NB4 (cell line): Measurements from ENCODE around the gene TBXAS1.

Source experiments
- POLR2A ChIP-seq: IDR thresholded peaks from 2 replicates; pipeline ENCODE4 v1.6.1; 2011; ENCODE audit warnings: mild to moderate bottlenecking; ENCODE audit not compliant: insufficient read length; ENCODE audit errors: extremely low read depth
- TF ChIP-seq, protein P1 (sequence below): IDR thresholded peaks from one replicate; pipeline ENCODE4 v1.5.1; 2012; ENCODE audit warnings: low read depth, low read length

DNA sequence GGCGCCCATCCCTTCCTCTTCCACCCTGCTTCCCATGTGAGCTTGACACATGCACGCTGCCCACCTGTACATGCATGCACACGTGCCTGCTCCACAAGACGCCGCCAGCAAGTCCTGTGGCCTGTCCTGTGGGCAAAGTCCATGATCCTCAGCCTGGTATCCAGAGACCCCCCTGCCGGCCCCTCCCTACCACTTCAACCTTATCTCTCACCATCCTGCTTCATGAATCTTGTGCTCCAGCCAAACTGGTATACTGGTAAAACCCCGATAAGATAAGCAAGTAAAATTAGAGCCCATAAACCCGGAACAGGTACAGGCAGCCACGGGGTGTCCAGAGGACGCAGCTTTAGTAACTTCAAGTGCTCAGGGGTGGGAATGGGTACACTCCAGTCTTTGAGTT, 11.8 kb upstream of the TBXAS1 start:
- TF ChIP-seq, protein P1, sequence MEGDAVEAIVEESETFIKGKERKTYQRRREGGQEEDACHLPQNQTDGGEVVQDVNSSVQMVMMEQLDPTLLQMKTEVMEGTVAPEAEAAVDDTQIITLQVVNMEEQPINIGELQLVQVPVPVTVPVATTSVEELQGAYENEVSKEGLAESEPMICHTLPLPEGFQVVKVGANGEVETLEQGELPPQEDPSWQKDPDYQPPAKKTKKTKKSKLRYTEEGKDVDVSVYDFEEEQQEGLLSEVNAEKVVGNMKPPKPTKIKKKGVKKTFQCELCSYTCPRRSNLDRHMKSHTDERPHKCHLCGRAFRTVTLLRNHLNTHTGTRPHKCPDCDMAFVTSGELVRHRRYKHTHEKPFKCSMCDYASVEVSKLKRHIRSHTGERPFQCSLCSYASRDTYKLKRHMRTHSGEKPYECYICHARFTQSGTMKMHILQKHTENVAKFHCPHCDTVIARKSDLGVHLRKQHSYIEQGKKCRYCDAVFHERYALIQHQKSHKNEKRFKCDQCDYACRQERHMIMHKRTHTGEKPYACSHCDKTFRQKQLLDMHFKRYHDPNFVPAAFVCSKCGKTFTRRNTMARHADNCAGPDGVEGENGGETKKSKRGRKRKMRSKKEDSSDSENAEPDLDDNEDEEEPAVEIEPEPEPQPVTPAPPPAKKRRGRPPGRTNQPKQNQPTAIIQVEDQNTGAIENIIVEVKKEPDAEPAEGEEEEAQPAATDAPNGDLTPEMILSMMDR: no peak
- TF ChIP-seq POLR2A: no peak
